DMS 273 treated with DMSO at 0.1 percent for 48 hours (cell line): Measurements from ENCODE around the gene RYR2.

Experiments used
- DNase-seq: peaks from one replicate; lab custom pipeline; 2025; lab: John Stamatoyannopoulos, UW

RYR2 gene

DNA sequence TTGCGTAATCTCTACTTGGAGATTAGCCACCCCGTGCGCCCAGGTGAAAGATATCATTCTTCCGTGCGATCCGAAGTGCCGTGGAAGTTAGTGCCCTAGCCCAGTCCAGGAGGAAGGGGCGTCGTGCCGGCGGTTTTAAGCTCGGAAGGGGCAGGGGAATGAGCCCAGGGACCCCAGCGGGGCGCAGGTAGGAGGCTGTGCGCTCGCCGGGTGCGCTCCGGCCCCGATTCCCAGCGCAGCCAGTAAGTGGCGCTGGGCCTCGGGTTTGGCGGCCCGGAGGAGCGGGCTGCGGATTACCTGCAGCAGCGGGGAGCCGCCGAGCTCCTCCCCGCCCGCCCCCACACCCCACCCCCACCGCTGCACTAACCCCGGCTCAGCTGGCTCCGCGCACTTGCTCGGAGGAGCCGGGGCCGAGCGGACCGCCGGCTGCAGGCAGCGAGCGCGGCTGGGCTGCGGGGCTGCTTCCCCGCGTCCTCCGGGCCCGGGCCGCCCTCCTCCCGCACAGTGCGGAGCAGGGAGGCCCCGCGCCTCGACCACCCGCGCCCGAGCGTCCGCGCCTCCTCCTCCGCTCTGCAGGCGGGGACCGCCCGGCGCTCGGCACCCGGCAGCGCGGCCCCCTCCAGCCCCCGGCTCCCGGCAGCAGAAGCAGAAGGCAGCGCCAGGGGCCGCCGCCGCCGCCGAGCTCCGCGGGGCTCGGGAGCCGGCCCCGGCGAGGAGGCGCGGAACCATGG is at the start of gene RYR2:
TSS of gene RYR2 (plus strand) at position 390 of the 731 bp plus-strand sequence. CDS start at position 728, 338 bp downstream.
- peak; percentile 11 for DNase-seq

DNA sequence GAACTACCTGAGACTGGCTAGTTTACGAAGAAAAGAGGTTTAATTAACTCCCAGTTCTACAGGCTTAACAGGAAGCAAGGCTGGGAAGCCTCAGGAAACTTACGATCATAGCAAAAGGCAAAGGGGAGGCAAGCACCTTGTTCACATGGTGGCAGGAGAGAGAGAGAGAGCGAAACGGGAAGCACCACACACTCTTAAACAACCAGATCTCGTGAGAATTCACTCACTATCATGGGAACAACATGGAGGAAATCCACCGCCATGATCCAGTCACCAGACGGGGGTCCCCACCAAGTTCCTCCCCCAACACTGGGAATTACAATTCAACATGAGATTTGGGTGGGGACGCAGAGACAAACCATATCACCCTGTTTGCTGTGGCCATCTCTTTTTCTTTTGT is 49.5 kb upstream of the RYR2 start:
- DNase-seq = no peak

DNA sequence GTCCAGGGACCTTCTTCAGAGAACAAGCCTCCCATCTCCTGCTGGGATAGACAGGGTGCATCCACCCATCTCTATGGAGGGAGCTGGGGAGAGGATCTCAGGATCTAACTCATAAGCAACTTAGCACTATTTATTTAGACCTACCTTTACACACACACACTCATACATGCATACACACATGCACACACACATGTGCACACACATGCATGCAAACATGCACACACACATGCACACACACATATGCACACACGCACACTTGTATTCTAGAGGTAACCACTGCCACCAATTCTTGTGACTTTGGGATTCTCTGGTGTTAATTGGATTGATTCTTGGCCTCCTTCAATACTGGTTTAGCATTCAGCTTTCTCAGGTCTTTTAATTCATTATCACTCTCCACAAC is 47.5 kb upstream of the RYR2 start:
- no peak for DNase-seq

DNA sequence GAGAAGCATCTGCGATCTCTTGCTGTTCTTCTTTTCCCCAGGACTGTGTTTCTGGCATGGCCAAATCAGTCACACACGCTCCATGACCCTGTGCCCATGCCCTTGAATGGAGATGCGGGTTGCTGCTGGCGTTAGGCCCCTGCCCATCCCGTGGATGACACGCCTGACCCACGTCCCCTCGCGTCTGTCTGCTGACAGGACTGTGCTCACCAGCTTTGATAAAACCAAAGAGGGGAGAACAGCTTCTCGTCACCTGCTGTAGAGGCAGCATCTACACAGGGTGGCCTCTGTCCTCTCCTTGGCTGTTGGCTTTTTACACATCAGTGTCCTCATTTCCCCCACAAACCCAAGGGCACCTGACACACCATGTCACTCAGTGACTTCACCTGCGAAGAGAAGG is 44.6 kb upstream of the RYR2 start:
- no peak for DNase-seq

DNA sequence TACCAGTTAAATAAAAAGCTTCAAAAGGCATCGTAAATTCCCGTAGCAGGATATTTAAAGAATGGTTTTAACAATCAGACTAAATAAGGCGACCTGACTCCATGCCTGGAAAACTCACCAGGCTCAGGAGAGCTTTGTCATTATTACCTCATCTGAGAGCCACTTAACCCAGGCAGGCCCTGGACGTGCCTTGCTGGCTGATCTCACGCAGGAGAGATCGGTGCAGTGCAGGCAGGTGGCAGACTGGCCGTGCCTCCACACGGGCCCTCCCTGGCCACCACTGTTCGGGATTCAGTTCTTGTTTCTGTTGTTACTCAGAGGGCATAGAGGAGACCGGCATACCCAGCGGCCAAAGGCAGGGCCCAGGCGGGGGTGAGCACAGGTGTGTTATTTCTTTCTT is 44.1 kb upstream of the RYR2 start:
- DNase-seq = no peak

DNA sequence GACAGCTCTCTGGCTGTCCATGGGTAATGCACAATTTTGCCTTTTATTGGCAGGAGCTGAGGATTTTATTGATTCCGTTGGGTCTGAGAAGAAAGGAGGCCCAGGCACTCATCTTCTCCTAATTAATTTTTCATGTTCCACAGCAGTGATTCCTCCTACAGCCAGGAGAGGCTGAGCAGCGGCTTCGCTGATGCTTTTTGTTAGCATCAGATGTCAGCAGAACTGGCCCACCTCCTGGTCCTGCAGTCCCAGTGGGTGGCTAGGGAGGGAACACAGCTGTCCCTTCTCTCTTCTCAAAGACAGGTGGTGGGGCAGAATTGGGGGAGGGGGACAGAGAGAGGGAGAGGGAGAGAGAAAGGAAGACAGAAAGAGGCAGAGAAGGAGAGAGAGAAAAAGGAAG is 43.4 kb upstream of the RYR2 start:
- DNase-seq = no peak

DNA sequence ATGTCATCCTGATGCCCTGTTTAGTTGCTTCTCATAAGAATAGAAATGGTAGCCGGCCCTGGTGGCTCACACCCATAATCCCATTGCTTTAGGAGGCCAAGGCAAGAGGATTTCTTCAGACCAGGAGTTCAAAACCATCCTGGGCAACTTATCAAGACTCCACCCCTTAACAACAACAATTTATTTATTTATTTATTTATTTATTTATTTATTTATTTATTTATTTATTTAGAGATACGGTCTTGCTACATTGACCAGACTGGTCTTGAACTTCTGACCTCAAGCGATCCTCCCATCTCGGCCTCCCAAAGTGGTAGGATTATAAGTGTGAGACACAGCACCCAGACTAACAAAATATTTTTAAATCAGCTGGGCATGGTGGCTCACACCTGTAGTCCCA is 41.8 kb upstream of the RYR2 start:
- no peak for DNase-seq

DNA sequence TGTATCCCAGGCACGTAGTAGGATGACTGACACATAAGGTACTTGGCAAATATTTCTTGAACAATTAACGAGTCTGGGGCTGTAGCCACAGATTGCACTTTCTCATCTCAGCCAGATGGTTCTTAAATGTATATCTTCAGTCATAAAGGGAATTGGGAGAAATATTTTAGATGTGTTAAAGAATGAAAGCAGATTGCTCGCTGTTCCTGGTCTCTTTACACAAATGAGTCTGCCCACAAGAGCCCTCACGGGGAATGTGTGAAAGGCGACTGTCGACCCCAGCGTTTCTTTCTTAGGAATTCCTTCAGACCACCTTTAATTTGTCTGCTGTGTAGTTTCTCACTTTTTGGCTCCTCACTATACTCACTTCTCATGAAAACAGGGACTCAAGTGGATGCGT is 38.5 kb upstream of the RYR2 start:
- DNase-seq = no peak

DNA sequence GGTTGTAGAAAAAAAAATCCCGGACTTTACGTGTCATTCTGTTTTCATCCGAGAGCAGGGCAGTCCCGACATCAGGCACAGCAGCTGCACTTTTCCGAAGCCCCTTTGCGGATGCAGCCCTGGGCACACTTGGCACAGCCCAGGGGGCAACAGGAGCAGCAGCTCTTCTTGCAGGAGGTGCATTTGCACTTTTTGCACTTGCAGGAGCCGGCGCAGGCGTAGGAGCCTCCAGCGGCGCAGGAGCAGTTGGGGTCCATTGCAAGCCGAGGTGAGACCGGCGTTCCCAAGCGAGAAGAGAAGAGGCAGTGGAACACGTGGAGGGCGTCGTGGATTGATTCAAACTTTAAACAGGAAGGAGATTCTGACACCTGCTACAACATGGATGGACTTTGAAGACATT is 37.9 kb upstream of the RYR2 start, which contains the start of gene MT1HL1:
TSS of gene MT1HL1 (minus strand) at position 326 of the 400 bp plus-strand sequence. CDS start at position 257, 69 bp downstream.
- no peak for DNase-seq

DNA sequence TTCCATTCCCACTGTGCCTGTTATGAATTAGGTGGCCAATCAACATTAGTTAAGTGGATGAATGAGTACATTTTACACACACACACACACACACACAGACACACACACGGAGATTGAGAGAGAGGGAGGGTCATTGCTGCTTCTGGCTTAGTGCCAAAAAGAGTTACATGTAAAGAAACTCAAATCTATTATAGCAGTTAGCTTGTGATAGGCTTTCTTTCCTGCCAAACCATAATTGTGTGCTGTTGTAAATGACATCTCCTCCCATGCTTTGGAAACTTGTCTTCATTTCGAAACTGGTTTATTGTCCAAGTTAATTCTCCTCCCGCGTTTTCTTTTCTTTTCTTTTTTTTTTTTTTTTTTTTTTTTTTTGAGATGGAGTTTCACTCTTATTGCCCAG is 36.3 kb upstream of the RYR2 start:
- no peak for DNase-seq

DNA sequence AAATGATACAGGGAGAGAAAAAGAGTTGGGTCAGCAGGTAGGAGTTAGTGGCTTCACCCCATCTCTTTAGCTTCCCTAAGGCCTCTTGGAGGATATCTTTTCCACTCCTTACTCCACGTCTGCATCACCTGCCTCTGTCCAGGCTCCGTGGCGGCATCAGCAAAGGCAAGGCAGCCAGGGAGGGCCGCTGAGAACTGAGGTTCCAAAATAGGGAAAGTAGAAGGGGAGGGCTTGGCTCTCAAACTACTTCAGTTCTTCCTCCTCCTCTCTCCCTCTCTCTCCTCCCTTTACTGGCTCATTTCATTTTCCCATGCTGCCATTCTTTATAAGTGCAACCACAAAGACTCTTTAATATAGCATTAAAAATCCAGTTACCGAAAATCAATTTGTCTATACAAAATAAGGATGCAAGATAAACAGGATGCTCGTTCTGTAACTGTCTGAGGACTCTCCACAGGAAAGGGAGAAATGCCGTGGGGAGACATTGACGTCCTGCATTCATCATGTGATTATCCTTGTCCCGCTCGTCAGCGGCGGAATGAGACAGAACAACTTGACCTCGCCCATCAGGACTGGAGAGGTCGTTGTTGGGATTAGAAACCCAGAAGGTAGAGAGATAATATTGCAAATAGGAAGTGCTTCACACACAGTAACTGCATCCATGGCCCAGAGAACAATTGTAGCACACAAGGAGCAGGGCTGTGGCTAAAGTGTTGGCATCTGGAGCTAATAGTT is 34.7 kb upstream of the RYR2 start:
- DNase-seq = no peak

DNA sequence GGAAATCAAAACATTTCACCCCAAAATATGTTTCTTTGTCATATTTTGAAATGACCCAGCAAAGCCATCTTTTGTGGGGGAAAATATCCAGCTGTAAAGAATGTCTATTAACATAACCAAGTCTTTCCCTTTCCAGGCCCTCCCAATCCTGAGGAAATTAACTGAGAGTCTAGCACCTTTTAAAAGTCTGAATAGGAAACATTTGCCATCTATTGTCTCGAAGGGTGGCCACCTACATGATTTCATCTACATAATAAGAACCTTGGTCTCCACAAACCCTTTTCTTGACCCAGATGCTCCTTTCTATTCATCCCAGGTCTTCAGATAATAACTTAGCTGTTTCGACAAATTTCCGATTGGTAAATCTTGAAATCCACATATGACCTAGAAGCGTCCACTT is 32.4 kb upstream of the RYR2 start:
- DNase-seq = no peak

DNA sequence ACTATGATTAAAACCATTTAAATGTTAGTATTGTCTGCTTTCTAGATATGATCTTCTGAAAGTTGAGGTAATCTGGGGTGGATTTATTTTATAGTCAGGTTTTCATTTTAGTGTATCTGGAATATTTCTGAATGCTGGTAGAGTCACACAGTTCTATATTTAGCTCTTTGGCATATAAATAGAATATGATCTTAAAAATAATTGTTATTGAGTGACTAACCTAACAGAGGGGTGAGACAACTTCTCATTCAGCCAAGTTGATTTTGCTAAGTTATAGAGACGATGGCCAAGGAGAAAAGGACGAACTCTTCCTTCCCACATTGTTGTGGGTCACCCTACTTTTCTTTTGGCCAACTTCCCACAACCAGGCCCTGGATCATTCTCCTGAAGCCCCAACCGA is 30.6 kb upstream of the RYR2 start:
- DNase-seq = no peak

DNA sequence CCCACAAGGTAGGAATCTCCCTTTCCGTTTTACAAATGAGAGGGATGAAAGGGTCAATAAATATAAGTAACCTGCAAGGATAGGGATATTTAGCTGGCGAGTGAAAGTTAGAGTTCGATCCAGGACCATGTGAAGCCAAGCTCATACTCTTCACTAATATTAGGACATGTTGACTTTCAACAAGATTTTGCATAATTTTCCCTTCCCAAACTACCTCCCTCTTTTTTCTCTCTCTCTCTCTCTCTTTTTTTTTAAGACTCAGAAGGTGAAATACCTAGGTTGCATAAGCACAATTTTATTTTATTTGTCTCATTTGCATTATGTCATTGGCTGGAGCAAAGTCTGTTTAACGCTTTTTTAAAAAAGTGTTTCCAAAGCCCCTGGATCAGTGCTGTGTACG is 29.6 kb upstream of the RYR2 start:
- no peak for DNase-seq

DNA sequence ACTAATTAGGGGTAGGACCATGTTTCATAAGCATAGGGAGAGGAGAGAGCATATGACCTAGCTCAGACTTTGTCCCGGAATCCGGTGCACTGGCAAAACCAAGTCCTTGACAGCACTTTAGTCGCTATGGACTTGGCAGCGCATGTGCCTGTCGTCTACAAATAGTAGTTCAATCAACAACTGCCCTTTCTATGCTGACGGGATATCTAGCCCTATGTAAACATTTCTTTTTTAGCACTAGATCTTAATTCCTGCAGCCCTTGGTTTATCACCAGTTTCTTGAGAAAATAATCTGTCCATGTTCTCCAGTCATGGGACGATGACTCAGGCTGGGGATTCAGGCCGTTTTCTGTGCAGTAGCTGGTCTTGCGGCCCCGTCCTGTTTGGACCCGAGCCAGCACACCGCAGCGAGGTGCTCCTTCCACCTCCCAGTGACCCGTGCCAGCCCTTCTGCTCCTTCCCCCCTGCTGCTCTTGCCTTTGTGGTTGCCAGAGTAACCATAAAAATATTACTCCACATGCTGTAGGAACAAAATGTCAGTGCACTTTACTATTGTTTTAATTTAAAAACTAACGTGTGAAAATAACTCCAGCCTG is 29.1 kb upstream of the RYR2 start:
- DNase-seq = peak; percentile 73

DNA sequence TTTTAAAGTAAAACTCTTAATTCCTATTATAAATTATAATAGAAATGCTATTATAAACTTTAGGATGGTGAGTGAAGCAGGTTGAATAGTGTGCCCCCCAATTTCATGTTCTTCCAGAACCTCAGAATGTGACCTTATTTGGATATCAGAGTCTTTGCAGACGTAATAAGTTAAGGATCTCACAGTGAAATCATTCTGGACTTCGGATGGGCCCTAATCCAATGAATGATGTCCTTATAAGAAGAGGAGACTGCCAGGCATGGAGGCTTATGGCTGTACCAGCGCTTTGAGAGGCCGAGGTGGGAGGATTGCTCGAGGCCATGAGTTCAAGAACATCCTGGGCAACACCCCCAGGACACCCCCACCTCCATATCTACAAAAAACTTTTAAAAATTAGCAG is 28.4 kb upstream of the RYR2 start:
- no peak for DNase-seq

DNA sequence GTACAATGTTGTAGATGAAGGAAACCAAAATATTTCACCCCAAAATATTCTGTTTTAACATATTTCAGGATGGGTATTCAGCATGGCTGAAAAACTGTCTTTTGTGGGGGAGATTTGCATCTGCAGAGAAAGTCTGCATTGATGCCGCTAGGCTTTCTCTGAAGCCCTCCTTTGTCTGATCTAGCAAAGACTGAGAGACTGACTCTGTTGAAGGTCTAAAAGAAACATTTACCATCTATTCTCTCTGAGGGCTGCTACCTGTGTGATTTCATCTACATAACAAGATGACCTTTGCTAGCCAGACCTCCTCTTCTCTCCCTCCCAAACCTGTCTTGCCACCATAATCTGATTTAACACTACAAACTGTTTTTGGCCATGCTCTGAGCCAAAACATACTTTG is 25.4 kb upstream of the RYR2 start:
- no peak for DNase-seq

DNA sequence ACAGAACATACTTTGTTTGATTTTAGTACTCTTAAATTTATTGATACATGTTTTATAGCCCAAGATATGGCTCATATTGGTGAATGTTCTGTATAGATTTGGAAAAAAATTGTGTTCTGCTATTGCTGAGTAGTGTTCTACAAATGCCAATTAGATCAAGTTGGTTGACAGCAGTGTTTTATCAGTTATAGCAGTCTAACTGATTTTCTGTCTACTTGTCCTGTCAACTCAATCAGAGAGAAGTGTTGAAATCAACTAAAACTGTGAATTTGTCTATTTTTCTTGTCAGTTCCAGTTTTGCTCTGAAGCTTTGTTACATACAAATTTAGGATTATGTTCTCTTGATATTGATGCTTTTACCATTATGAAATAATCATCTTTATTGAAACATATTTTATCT is 23.1 kb upstream of the RYR2 start:
- no peak for DNase-seq

DNA sequence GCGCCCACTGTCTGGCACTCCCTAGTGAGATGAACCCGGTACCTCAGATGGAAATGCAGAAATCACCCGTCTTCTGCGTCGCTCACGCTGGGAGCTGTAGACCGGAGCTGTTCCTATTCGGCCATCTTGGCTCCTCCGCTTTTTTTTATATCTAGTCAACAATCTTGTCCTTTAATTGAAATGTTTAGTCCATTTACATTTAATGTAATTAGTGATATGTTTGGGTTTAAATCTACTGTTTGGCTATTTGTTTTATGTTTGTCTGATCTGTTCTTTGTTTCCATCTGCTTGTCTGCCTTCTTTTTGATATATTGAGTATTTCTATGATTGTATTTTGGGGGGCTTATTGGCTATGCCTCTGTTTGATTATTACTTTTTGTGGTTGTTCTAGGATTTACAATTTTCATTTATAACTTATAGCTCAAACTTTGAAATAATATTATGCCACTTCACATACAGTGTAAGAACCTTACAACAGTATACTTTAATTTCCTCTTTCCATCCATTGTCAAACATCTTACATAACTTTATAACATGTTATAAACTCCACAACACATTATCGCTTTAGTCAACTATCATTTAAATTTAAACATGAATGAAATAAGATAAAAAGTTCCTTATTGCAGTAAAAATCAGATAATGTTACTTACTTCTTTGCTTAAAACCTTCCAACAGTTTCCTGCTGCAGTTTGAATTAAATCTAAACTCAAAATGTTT is 16.5 kb upstream of the RYR2 start:
- DNase-seq = no peak

DNA sequence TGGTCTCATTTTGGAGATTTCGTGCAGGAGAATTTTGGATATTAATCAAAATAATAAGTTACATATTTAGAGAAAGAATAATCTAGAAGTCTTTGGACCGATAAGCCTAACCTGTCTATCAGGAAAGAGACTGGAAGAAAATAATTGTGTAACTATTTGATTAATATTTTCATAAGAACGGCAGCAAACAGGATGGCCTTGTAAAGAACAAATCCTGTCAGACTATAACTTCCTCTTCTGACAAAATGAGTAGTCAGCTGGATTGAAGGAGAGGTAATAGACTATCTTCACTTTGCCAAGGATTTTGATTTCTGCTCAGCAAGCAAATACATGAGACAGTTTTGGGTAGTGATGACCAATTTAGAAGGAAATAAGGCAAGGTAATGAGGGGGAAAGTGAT is 12.7 kb upstream of the RYR2 start:
- no peak for DNase-seq

DNA sequence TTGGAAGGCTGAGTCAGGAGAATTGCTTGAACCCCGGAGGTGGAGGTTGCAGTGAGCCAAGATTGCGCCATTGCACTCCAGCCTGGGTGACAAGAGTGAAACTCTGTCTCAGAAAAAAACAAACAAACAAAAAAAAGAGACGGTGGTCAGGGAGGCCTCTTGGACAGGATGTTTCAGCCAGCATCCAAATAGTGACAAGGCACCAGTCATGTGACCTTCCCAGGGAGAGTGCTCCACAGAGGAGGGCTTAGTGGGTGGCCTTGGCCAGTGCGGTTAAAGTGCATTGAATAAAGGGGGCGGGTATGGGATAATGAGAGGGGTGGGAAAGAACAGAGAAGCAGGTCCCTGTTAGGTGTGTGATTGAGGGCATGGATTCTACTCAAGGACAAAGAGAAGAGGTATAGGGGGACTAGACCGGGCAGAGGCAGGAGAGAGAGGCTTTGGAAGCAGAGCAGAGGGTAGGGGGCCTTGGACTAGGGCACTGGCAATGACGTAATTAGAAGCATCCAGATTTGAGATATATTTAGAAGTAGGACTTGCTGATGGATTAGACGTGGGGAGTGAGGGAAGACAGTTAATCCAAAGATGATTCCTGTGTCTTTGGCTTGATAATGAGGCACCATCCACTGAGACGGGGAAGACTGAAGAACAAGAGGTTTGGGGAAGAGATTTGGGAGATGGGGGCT is 12.0 kb upstream of the RYR2 start:
- DNase-seq = no peak

DNA sequence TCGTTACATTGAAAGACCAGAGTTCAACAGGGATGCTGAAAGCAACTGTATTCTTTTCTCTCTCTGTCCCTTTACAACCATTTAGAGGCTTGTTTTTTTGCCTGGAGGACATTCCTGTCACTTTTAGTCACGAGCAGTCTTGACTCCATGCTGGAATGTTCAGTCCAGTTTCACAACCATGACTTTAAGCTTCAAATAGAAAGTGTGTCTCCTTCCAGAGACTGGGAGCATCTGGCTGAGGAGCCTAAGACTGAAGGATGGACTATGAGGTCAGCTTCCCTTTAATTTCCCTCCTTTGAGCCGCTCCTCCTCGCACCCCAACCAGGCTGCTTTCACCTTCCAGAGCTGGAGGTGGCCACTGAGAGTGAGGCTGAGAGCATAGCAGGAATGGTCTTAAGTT is 10.5 kb upstream of the RYR2 start:
- DNase-seq = no peak
